ENCODE data around the gene ULK2. TPM values are rescaled to one million over a fixed set of nuclear protein-coding genes. Genes with fewer than 3 reads are reported as not detected.

Gene ULK2
- polyA plus RNA-seq, 3 donors: 27.3 to 30.3 (median 27.8) TPM

GRCh38 chr17:19739241-19740201, 128.2 kb downstream of the ULK2 start:
- no peak for DNase-seq (ENCODE audit: extremely low read depth in 1 of 11, low read depth in 9 of 11, low spot score in 4 of 11)

GRCh38 chr17:19738757-19739156, 129.0 kb downstream of the ULK2 start:
- DNase-seq (ENCODE audit: extremely low read depth in 1 of 11, low read depth in 9 of 11, low spot score in 4 of 11): no peak

GRCh38 chr17:19738073-19738449, 129.7 kb downstream of the ULK2 start:
- no peak for DNase-seq (ENCODE audit: extremely low read depth in 1 of 11, low read depth in 9 of 11, low spot score in 4 of 11)

GRCh38 chr17:19737305-19738072, 130.2 kb downstream of the ULK2 start:
- no peak for DNase-seq (ENCODE audit: extremely low read depth in 1 of 11, low read depth in 9 of 11, low spot score in 4 of 11)

- DNase-seq (ENCODE audit: extremely low read depth in 1 of 11, low read depth in 9 of 11, low spot score in 4 of 11): no peak
Observed at GRCh38 chr17:19736071-19736470, 131.7 kb downstream of the ULK2 start.

- no peak for DNase-seq (ENCODE audit: extremely low read depth in 1 of 11, low read depth in 9 of 11, low spot score in 4 of 11)
Observed at GRCh38 chr17:19733953-19734526, 133.7 kb downstream of the ULK2 start.

- no peak for DNase-seq (ENCODE audit: extremely low read depth in 1 of 11, low read depth in 9 of 11, low spot score in 4 of 11)
Observed at GRCh38 chr17:19731626-19732025, 136.1 kb downstream of the ULK2 start.

GRCh38 chr17:19730843-19731242, 136.9 kb downstream of the ULK2 start:
- no peak for DNase-seq (ENCODE audit: extremely low read depth in 1 of 11, low read depth in 9 of 11, low spot score in 4 of 11)

- DNase-seq (ENCODE audit: extremely low read depth in 1 of 11, low read depth in 9 of 11, low spot score in 4 of 11): no peak
Observed at GRCh38 chr17:19729900-19730299, 137.8 kb downstream of the ULK2 start.

GRCh38 chr17:19728084-19728495, 139.6 kb downstream of the ULK2 start:
- no peak for DNase-seq (ENCODE audit: extremely low read depth in 1 of 11, low read depth in 9 of 11, low spot score in 4 of 11)

- no peak for DNase-seq (ENCODE audit: extremely low read depth in 1 of 11, low read depth in 9 of 11, low spot score in 4 of 11)
Observed at GRCh38 chr17:19727501-19728078, 140.1 kb downstream of the ULK2 start.

- DNase-seq (ENCODE audit: extremely low read depth in 1 of 11, low read depth in 9 of 11, low spot score in 4 of 11): no peak
Observed at GRCh38 chr17:19726631-19727376, 140.9 kb downstream of the ULK2 start.

- DNase-seq (ENCODE audit: extremely low read depth in 1 of 11, low read depth in 9 of 11, low spot score in 4 of 11): no peak
Observed at GRCh38 chr17:19725486-19725885, 142.2 kb downstream of the ULK2 start.

GRCh38 chr17:19724501-19725420, 143.0 kb downstream of the ULK2 start:
- DNase-seq (ENCODE audit: extremely low read depth in 1 of 11, low read depth in 9 of 11, low spot score in 4 of 11): no peak

- DNase-seq (ENCODE audit: extremely low read depth in 1 of 11, low read depth in 9 of 11, low spot score in 4 of 11): no peak
Observed at GRCh38 chr17:19723964-19724363, 143.8 kb downstream of the ULK2 start.

Data from renal cortex interstitium (tissue), 11 donors.